GM18505 (cell line): ENCODE data around the gene JUNB.

ENCODE experiments used
- ATAC-seq: cut with Tn5 transposase; IDR thresholded peaks from one replicate; pipeline ENCODE4 v1.9.1; 2021; ENCODE audit not compliant: unreplicated experiment
- POLR2A ChIP-seq: IDR thresholded peaks from 4 replicates; pipeline ENCODE4 v1.6.1; 2011; ENCODE audit warnings: borderline replicate concordance; ENCODE audit not compliant: insufficient read depth, insufficient read length; ENCODE audit errors: extremely low read depth

JUNB gene

DNA sequence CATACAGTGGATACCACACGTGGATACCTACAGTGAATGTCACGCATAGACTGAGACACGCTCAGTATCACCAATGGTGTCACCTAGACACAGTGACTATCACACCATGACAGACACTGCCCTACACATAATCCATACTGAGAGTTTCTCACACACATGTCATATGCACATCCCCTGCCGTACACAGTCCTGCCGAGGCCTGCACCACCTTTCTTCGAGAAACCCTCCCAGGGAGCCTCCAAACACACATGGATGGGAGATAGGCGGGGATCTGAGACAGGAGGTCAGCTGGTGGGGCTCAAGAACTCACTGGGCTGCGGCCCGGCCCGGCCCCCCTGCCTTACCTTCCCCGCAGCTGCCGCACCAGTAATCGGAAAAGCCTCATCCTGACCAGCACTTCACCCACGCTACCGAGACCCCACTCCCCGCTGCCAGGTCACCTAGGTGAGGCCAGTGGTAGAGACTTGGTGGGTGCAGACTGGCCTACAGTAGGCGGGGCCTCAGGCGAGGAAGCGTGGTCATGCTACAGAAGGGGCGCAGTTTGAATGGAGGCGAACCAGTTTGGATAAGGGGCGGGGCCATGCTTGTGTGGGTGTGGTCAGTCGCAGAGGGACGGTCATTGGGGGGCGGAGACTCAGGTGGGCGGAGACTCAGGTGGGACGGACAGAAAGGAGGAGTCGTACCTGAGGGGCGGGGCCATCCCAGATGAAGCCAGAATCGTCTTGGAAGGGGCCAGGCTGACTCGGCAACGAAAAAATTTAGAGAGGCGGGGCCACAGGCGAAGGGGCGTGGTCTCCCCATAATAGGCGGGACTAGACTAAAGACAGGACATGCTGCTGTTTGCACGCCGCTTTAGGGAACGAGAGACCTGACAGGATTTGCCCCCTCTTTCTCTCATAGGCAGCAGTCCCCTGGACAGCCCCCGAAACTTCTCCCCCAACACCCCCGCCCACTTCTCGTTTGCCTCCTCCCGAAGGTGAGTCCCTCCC is 49.1 kb downstream of the JUNB start:
- no peak for TF ChIP-seq POLR2A
- no peak for ATAC-seq

DNA sequence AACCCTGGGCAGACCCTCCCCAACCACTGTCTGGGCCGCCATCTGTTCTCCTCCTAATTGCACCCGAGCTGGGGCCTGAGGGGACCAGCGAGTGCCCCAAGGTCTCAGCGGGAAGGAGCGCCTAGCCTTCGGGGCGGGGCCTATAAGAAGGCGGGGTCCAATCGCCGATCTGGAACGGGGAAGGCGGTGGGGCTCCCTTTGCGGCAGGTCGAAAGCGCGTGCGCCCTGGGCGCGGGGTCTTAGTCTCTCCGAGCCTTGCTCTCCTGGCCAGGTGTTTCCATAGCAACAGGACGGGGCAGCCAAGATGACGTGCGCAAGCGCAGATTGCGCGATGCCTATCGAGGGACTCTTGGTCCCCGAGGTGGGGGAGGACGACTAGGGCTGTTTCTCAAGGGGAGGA is 49.8 kb downstream of the JUNB start:
- TF ChIP-seq POLR2A = no peak
- no peak for ATAC-seq

DNA sequence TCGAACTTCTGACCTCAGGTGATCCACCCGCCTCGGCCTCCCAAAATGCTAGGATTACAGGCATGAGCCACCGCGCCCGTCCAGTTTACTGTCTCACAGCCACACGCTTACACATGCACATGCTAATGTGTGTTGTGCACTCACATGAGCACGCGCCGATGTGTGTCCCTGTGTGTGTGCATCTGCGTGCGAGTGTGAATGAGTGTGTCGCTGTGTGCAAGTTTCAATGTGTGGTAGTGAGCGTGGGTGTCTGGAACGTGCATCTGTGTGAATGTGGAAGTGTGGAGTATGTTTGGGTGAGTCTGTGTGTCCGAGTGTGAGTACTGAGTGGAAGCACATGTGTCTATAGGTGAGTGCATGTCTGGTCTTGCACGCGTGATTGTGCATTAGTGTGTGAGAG is 51.2 kb downstream of the JUNB start:
- ATAC-seq = no peak
- TF ChIP-seq POLR2A = no peak
